Stimulated activated naive CD8-positive, alpha-beta T cell treated with anti-CD3 and anti-CD28 coated beads, Interleukin-15, amount 100 ng/mL, for 72 hours (primary cell): Measurements from ENCODE around the gene ARL6IP4.

Experiments used
- ATAC-seq: fragments of 150-1000 bp; cut with Tn5 transposase; 2 replicates; pipeline ENCODE4 v1.10.0; 2021; ENCODE audit warnings: mild to moderate bottlenecking, moderate library complexity
- DNase-seq, 2 donors: peaks; one replicate each; pipeline ENCODE4 v3.0.0; 2021 to 2022
- H3K27ac Mint-ChIP-seq, 2 donors: one replicate each; pipeline ENCODE4 v1.8.0; 2022; ENCODE audit warnings: mild to moderate bottlenecking in 2 of 2, mixed read lengths in 2 of 2, moderate library complexity in 2 of 2
- H3K27me3 Mint-ChIP-seq: one replicate; pipeline ENCODE4 v1.8.0; 2022; ENCODE audit warnings: mixed read lengths
- H3K4me1 Mint-ChIP-seq: one replicate; pipeline ENCODE4 v1.8.0; 2022; ENCODE audit warnings: mild to moderate bottlenecking, mixed read lengths
- H3K4me3 Mint-ChIP-seq, 2 donors: one replicate each; pipeline ENCODE4 v1.8.0; 2022; ENCODE audit warnings: mild to moderate bottlenecking in 2 of 2, mixed read lengths in 2 of 2, moderate library complexity in 1 of 2
- H3K9me3 Mint-ChIP-seq, 2 donors: one replicate each; pipeline ENCODE4 v1.8.0; 2022; ENCODE audit warnings: mixed read lengths in 2 of 2

ARL6IP4 gene

DNA sequence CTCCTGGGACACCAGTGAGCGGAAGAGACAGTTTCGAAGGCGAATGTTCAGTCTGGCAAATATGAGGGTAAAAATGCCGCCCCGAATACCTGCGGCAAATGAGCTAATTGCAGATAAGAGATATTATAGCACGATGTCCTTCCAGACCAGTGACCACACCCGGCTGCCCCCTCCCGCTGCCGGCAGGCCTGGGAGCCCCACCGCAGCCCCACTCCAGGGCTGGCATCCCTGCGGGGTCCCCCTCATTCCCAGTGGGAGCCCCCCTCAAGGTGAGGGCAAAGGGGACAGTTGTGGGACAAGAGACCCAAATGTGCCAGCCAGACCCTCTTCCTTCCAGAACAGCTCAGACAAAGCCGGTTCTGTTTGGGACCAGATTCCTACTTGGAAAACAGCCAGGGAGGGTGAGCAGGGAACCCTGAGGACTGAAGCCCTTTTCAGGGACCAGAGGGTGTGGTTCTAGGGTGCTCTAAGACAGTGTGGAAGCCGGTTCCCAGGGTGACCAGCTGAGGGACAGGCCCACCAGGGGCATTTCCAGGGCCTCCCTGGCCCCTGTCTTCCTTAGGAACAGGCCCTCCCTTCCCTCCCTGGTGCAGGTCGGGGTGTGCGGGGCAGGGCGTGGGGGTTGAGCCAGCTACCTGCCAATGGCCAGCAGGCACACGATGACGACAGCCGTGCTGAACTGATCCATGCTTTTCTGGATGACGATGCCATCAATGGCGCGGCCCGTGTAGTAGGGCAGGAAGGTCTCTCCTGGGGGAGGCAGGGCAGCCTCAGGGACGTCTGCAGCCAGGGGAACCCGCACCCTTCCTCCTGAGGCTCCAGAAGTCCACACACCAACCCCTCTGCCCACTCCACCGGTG is 30.4 kb upstream of the ARL6IP4 start:
- H3K4me1 Mint-ChIP-seq: peaks cover 43% of the 10 kb centered on the region
- peak overlapping the region in 1 of 2 donors; percentile 42 for H3K27ac Mint-ChIP-seq
- no peak overlapping the region for H3K4me3 Mint-ChIP-seq
- H3K9me3 Mint-ChIP-seq: no peaks in the 10 kb centered on the region
- no peak for ATAC-seq
- DNase-seq: no peak
- H3K27me3 Mint-ChIP-seq: no peaks in the 10 kb centered on the region

DNA sequence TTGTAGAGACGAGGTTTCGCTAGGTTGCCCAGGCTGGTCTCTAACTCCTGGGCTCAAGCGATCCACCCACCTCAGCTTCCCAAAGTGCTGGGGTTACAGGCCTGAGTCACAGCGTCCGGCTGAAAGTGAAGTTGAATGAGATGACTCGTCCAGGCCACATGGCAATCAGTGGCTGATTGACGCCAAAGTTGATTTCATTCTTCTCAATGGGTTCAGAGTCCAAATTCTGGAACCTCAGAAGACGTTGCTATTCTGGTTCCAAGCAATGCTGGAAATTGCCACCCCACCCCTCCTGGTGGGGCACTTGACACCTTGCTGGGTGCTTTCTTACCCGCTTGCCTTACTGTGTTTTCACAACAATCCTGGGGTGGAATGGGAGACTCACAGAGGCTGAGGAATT is 29.1 kb upstream of the ARL6IP4 start:
- ATAC-seq (no peak), DNase-seq (no peak)
- Mint-ChIP-seq H3K4me3 (no peak overlapping the region), H3K9me3 (no peaks in the 10 kb centered on the region), H3K27me3 (no peaks in the 10 kb centered on the region), H3K4me1 (peaks cover 33% of the 10 kb centered on the region), H3K27ac (no peak overlapping the region)

DNA sequence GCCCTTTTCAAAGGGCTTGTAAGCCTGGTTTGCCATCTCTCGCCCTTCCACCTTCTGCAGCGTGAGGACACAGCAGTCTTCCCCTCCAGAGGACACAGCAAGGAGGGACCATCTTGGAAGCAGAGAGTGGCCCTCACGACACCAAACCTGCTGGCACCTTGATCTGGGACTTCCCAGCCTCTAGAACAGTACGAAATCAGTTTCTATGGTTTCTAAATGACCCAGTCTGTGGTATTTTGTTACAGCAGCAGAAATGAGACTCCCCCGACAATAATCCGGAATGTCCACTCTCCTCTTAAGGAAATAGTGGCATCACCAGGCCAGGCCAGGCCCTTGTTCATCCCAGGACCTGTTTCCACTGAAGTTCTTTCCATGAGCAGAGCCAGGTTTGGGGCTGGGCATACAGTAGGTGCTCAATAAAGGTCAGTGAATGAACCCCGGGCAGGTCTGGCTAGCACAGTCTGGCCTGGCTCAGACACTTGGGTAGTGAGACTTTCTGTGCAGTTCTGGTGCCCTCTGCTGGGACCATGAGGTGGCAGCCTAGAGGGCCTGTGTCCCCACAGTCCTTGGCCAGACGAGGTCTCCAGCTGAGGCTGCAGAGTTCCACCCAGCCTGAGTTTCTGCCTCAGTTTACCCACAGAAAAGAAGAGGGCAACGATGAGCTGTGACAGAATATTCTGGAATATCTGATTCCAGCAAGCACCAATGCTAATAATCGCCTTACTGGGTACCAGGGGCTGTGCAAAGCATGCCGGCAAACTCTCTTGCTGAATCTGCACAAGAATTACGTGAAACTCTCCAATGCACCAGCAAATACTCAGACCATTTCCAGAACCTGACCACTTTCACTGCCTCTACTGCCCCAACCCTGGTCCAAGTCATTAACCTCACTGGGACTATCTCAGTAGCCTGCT is 28.2 kb upstream of the ARL6IP4 start:
- Mint-ChIP-seq H3K4me1 (peaks cover 24% of the 10 kb centered on the region), H3K4me3 (no peak overlapping the region), H3K27me3 (no peaks in the 10 kb centered on the region), H3K27ac (no peak overlapping the region), H3K9me3 (no peaks in the 10 kb centered on the region)
- peak; percentile 95 for ATAC-seq
- peak; percentile 68 to 78 for DNase-seq

DNA sequence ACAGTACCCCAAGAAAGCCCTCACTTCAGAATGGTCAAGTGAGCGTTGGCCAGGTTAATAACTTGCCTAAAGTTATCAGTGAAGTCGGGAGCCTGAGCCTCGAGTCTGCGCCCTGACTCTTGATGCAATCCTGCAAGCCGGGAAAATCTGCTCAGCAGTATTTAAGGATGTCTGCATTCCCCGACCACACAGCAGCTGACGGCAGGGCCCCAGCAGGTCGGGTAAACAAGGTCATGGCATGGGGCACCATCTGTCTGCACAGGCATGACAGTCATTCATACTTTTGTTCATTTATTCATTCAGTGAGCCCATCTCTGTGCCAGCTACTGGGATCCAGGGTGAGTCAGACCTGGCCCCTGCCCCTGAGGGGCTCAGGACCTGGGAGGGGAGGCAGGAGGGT is 25.3 kb upstream of the ARL6IP4 start:
- Mint-ChIP-seq H3K4me3 (no peak overlapping the region), H3K27me3 (no peaks in the 10 kb centered on the region)

DNA sequence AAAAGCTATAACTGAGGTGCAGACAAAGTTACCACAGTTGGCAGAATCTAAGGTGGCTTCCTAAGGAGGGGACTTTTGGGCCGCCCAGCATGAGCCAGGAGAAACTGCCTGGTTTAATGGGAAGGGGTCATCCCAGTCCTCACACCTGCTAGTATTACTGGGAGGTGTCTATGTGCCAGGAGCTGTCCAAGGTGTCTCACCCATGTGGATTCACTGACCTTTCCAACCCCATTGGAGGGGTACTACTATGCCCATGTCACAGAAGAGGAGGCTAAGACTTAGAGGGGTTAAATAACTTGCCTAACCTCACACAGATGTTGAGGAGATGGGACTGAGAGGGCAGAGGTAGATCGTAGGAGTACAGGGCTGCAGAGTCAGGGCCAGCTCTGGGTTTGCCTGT is 24.4 kb upstream of the ARL6IP4 start:
- peaks cover 12% of the 10 kb centered on the region for H3K4me1 Mint-ChIP-seq
- DNase-seq (no peak), ATAC-seq (no peak)
- H3K9me3 Mint-ChIP-seq: no peaks in the 10 kb centered on the region
- H3K4me3 Mint-ChIP-seq: no peak overlapping the region
- no peaks in the 10 kb centered on the region for H3K27me3 Mint-ChIP-seq
- no peak overlapping the region for H3K27ac Mint-ChIP-seq

More for the DNA sequence above, 25.3 kb upstream of the ARL6IP4 start:
- Mint-ChIP-seq H3K4me1 (peaks cover 12% of the 10 kb centered on the region), H3K27ac (no peak overlapping the region), H3K9me3 (no peaks in the 10 kb centered on the region)
- DNase-seq (no peak), ATAC-seq (no peak)

DNA sequence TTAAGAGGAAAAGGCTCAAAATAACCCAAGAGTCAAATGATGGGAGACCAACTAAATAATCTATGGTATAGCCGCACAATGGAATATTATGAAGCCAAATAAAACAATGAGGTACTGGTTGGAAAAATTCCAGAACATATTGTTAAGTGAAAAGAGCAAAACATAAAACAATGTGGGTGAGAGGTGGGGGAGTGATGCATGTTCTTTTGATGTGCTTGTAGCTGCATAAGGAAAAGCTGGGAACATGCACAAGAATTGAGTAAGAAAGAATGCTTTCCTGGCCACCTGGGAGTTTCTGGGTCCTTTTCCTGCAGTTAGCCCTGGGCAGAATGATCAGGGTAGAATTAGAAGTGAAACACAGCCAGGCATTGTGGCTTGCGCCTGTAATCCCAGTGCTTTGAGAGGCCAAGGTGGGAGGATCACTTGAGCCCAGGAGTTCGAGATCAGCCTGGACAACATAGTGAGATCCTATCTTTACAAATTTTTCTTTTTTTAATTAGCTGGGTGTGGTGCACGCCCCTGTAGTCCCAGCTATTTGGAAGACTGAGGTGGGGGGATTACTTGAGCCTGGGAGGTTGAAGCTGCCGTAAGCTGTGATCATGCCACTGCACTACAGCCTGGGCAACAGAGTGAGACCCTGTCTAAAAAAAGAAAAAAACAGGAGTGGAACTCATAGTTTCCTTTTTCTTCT is 22.1 kb upstream of the ARL6IP4 start:
- no peak for DNase-seq
- no peaks in the 10 kb centered on the region for H3K27me3 Mint-ChIP-seq
- ATAC-seq: no peak
- H3K4me3 Mint-ChIP-seq: no peak overlapping the region
- H3K9me3 Mint-ChIP-seq: no peaks in the 10 kb centered on the region
- H3K4me1 Mint-ChIP-seq: no peaks in the 10 kb centered on the region
- no peak overlapping the region for H3K27ac Mint-ChIP-seq

DNA sequence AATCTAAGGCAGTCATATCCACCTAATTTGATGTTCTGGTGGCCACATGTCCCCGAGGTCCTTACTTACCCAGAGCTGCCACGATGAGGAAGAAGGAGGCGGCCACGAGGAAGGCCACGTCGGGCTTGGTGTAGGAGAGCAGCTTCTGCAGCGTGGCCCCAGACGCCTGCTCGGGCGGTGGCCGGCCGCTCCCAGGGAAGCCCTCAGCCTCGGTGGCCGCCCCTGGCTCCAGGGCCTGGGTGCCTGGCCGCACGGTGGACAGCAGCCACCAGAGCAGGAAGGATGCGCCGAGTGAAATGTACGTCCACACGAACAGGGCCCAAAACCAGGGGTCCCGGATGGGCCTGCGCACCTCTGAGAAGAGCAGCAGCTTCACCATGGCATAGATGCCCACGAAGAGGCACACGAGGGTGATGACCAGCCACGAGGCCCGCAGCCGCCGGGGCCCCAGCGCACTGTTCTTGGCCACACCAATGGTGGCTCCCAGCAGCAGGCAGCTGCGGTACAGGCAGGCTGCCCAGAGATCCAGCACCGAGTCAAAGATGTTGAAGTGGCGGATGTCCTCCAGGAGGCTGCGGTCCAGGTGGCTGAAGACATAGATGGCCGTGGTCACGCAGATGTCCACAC is 20.8 kb upstream of the ARL6IP4 start:
- Mint-ChIP-seq H3K4me1 (peaks cover under 1% of the 10 kb centered on the region), H3K9me3 (no peaks in the 10 kb centered on the region), H3K4me3 (no peak overlapping the region), H3K27me3 (no peaks in the 10 kb centered on the region), H3K27ac (no peak overlapping the region)
- ATAC-seq: no peak
- DNase-seq: no peak

DNA sequence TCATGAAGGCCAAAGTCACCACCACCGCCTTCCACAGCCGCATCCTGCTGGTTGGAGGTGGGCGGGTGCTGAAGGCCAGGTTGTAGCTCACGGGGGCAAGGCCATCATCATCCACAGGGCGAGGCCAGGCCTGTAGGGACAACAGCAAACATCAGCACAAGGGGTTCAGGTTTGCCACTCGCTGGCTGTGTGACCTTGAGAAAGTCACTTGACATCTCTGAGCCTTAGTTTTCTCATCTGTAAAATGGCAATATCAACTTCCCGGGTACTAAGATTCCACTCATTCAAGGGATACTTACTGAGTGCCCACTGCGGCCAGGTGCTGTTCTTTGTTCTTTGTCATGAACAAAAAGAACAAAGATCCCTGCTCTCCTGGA is 20.3 kb upstream of the ARL6IP4 start:
- ATAC-seq: no peak
- Mint-ChIP-seq H3K4me1 (peaks cover 5% of the 10 kb centered on the region), H3K27ac (no peak overlapping the region), H3K4me3 (no peak overlapping the region), H3K27me3 (no peaks in the 10 kb centered on the region), H3K9me3 (no peaks in the 10 kb centered on the region)
- no peak for DNase-seq

DNA sequence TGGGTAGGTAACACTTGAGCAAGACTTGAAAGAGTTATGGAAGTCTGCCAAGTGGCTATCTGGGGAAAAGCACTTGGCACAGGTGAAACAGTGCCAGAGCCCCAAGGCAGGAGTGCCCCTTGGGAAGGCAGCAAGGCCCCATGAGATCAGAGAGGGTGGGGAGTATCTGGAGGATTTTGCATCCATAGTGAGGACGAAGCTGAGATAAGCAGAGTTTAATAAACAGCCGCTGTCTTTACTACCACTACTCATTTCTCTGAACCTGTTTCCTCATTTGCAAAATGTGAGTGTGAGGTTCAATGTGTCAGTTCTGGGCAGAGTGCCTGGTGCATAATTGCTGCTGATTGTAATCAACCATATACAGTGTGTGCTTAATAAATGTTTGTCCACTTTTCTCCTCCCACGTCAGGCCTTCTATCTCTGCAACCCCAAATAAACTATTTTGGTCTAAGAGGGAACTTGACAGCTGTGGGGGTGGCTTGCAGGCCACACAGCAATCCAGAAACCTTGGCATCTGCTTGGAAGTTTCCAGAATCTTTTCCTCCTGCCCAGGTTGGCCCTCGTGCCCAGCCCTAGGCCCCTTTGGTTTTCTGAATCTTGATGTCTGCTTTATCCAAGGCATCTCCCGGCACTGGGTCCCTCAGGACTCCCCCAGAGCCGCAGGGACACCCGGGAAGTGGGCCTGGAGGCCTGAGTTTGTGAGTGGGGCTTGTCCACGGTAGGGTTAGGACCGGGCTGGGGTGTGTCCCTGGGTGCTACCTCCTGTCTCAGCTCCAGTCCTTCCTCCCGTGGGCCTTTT is 18.8 kb upstream of the ARL6IP4 start:
- Mint-ChIP-seq H3K4me1 (peaks cover 13% of the 10 kb centered on the region), H3K27me3 (no peaks in the 10 kb centered on the region), H3K27ac (no peak overlapping the region), H3K9me3 (no peaks in the 10 kb centered on the region), H3K4me3 (no peak overlapping the region)
- no peak for ATAC-seq
- no peak for DNase-seq

- Mint-ChIP-seq H3K27me3 (no peaks in the 10 kb centered on the region), H3K4me3 (no peak overlapping the region), H3K9me3 (no peaks in the 10 kb centered on the region), H3K4me1 (peaks cover 13% of the 10 kb centered on the region), H3K27ac (no peak overlapping the region)
- ATAC-seq (no peak), DNase-seq (peak in 1 of 2 donors; percentile 10)
Measured at GRCh38 chr12:122963941-122964265, 16.6 kb upstream of the ARL6IP4 start.

GRCh38 chr12:122964439-122965257 is 15.8 kb upstream of the ARL6IP4 start:
- Mint-ChIP-seq H3K27ac (no peak overlapping the region), H3K4me1 (peaks cover 13% of the 10 kb centered on the region), H3K27me3 (no peaks in the 10 kb centered on the region), H3K4me3 (peak overlapping the region; percentile 36 to 69), H3K9me3 (no peaks in the 10 kb centered on the region)
- ATAC-seq: no peak
- no peak for DNase-seq

DNA sequence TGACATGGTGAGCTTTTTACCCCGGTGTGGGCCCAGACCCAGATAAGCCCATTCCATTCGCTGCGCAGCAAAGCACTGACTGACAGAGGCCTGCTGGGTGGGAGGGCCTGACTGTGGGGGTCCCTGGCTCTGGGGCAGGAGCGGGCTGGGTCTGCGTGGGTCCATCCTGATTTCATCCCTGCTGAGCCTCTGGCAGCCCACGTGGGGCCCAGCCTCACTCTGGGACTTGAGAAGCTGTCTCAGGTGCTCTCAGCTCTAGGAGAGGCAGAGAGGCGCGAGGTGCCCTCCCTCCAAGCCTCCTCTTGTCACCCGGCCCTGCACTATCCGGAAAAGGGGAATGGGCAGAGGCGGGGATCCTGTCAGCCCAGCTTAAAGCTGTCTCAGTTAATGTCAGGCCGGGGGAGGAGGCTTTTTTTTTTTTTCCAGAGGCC is 15.1 kb upstream of the ARL6IP4 start:
- DNase-seq (peak in 1 of 2 donors; percentile 12), ATAC-seq (no peak)
- peak overlapping the region; percentile 44 to 72 for H3K4me3 Mint-ChIP-seq
- no peak overlapping the region for H3K27ac Mint-ChIP-seq
- H3K4me1 Mint-ChIP-seq: peaks cover 13% of the 10 kb centered on the region
- no peaks in the 10 kb centered on the region for H3K27me3 Mint-ChIP-seq
- no peaks in the 10 kb centered on the region for H3K9me3 Mint-ChIP-seq

- no peaks in the 10 kb centered on the region for H3K9me3 Mint-ChIP-seq
- no peak within 1 kb of the TSS for H3K27ac Mint-ChIP-seq
Measured at GRCh38 chr12:122965851-122966742, 14.4 kb upstream of the ARL6IP4 start, which contains the start of gene ABCB9. Gene ABCB9 (minus strand): TSS chr12:122966463. CDS start chr12:122960235, 6,228 bp downstream.

More at GRCh38 chr12:122965851-122966742, 14.4 kb upstream of the ARL6IP4 start, which contains the start of gene ABCB9:
- Mint-ChIP-seq H3K27me3 (no peaks in the 10 kb centered on the region), H3K4me3 (peak within 1 kb of the TSS; percentile 71 to 72), H3K4me1 (peaks cover 13% of the 10 kb centered on the region)
- DNase-seq: peak; percentile 85 to 89
- ATAC-seq: peak; percentile 97
